ENCODE measurements around the gene CCDC190. TPM values are rescaled to one million over a fixed set of nuclear protein-coding genes. Genes with fewer than 3 reads are reported as not detected.

The CCDC190 gene
- total RNA-seq, 4 donors from 2014 or later, result not detected

GRCh38 chr1:162902416-162902815, 41.4 kb upstream of the CCDC190 start:
- Histone ChIP-seq H3K4me1 (peaks cover 54 to 56% of the 10 kb centered on the region in 2 donors), H3K27me3 (no peaks in the 10 kb centered on the region), H3K4me3 (no peak overlapping the region), H3K27ac (peak overlapping the region; percentile 60 to 76 (median 74)), H3K36me3 (no peaks in the 10 kb centered on the region), H3K9me3 (no peaks in the 10 kb centered on the region)
- intact Hi-C loops (cut with DNase I; ENCODE audit: low total_unique reads) (no loop called here), in situ Hi-C loops (cut with MboI; ENCODE audit: low sequenced_read_pairs in 4 of 4) (no loop called here)
- no peak for DNase-seq
- no peak for ATAC-seq
- TF ChIP-seq POLR2A (IDR thresholded peaks at IDR 0.05), result no peak
- TF ChIP-seq, protein P1, sequence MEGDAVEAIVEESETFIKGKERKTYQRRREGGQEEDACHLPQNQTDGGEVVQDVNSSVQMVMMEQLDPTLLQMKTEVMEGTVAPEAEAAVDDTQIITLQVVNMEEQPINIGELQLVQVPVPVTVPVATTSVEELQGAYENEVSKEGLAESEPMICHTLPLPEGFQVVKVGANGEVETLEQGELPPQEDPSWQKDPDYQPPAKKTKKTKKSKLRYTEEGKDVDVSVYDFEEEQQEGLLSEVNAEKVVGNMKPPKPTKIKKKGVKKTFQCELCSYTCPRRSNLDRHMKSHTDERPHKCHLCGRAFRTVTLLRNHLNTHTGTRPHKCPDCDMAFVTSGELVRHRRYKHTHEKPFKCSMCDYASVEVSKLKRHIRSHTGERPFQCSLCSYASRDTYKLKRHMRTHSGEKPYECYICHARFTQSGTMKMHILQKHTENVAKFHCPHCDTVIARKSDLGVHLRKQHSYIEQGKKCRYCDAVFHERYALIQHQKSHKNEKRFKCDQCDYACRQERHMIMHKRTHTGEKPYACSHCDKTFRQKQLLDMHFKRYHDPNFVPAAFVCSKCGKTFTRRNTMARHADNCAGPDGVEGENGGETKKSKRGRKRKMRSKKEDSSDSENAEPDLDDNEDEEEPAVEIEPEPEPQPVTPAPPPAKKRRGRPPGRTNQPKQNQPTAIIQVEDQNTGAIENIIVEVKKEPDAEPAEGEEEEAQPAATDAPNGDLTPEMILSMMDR (IDR thresholded peaks at IDR 0.05 in 4 of 5, conservative IDR thresholded peaks at IDR 0.05 in 1 of 5), result no peak

- no peak overlapping the region for H3K4me3 ChIP-seq
- no peaks in the 10 kb centered on the region for H3K9me3 ChIP-seq
- no peaks in the 10 kb centered on the region for H3K27me3 ChIP-seq
- in situ Hi-C loops (cut with MboI; ENCODE audit: low sequenced_read_pairs in 4 of 4), result no loop called here
- DNase-seq (no peak), ATAC-seq (no peak)
- H3K27ac ChIP-seq, result peak overlapping the region; percentile 81 to 91 (median 85)
- peaks cover 54 to 61% of the 10 kb centered on the region in 2 donors for H3K4me1 ChIP-seq
- no peaks in the 10 kb centered on the region for H3K36me3 ChIP-seq
- no peak for TF ChIP-seq POLR2A (IDR thresholded peaks at IDR 0.05)
- TF ChIP-seq, protein P1 (IDR thresholded peaks at IDR 0.05 in 4 of 5, conservative IDR thresholded peaks at IDR 0.05 in 1 of 5), result no peak
- intact Hi-C loops (cut with DNase I; ENCODE audit: low total_unique reads), result no loop called here
These were observed 40.3 kb upstream of the CCDC190 start for GRCh38 chr1:162901243-162901642.

DNA sequence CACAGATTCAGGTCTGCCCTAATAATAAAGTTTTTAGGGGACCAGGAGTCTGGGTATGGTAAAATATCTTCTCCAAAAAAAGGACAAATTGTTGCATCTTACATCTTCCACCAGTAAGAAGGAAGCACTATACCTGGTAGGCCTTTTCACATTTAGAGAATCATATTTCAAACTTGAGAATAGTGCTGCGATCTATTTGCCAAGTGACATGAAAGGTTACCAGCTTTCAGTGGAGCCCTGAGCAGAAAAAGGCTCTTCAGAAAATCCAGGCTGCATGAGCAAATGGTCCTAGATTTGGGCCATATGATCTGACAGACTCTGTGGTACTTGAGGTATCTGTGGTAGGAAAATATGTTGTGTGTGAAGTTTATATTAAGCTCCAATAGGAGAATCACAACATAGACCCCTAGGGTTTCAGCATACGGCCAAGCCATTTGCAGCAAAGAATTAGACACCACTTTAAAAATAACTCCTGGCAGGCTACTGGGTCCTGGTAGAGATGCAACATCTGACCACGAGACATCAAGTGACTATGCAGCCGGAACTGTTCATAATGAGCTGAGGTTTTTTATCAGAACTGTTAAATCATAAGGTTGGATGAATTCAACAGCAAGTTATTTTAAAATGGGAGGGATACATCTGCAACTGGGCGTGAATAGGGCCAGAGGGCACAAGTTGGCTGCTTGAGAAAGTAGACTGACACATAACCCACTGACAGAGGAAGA, 38.6 kb upstream of the CCDC190 start:
- no peaks in the 10 kb centered on the region for H3K36me3 ChIP-seq
- H3K9me3 ChIP-seq, result no peaks in the 10 kb centered on the region
- TF ChIP-seq, protein P1 (IDR thresholded peaks at IDR 0.05 in 4 of 5, conservative IDR thresholded peaks at IDR 0.05 in 1 of 5), result no peak
- TF ChIP-seq POLR2A (IDR thresholded peaks at IDR 0.05), result no peak
- peaks cover 40 to 52% of the 10 kb centered on the region in 2 donors for H3K4me1 ChIP-seq
- H3K27me3 ChIP-seq, result no peaks in the 10 kb centered on the region
- peak; percentile 60 to 66 for DNase-seq
- H3K4me3 ChIP-seq, result no peak overlapping the region
- peak overlapping the region; percentile 81 to 91 (median 85) for H3K27ac ChIP-seq
- intact Hi-C loops (cut with DNase I; ENCODE audit: low total_unique reads) (loop anchor here (2.0 kb wide), 1 partner anchor 43 kb away; no protein-coding TSS in a partner anchor), in situ Hi-C loops (cut with MboI; ENCODE audit: low sequenced_read_pairs in 4 of 4) (loop anchor here in 1 of 4 donors (25.0 kb wide), 1 partner anchor 163 kb away; the partner anchor contains the start of gene RGS4)
- ATAC-seq, result peak; percentile 97 to 98

- H3K27ac ChIP-seq, result no peak overlapping the region
- H3K27me3 ChIP-seq, result no peaks in the 10 kb centered on the region
- no peak overlapping the region for H3K4me3 ChIP-seq
- no peaks in the 10 kb centered on the region for H3K36me3 ChIP-seq
- no peak for TF ChIP-seq POLR2A (IDR thresholded peaks at IDR 0.05)
- TF ChIP-seq, protein P1 (IDR thresholded peaks at IDR 0.05 in 4 of 5, conservative IDR thresholded peaks at IDR 0.05 in 1 of 5), result no peak
- intact Hi-C loops (cut with DNase I; ENCODE audit: low total_unique reads), result no loop called here
- ATAC-seq (no peak), DNase-seq (no peak)
- no peaks in the 10 kb centered on the region for H3K9me3 ChIP-seq
- H3K4me1 ChIP-seq, result peaks cover 23 to 32% of the 10 kb centered on the region in 2 donors
- in situ Hi-C loops (cut with MboI; ENCODE audit: low sequenced_read_pairs in 4 of 4), result loop anchor here in 1 of 4 donors (25.0 kb wide), 1 partner anchor 169 kb away; the partner anchor contains the start of gene RGS4
These were observed 32.6 kb upstream of the CCDC190 start for GRCh38 chr1:162893612-162893908.
